ENCODE data around the gene ADCY5.

Gene ADCY5

GRCh38 chr3:123296836-123297626 is 151.9 kb downstream of the ADCY5 start:
- DNase-seq, result no peak

GRCh38 chr3:123296261-123296660 is 152.6 kb downstream of the ADCY5 start:
- DNase-seq, result no peak

- DNase-seq, result no peak
Measured at GRCh38 chr3:123295901-123296250, 153.0 kb downstream of the ADCY5 start.

GRCh38 chr3:123295171-123295900 is 153.6 kb downstream of the ADCY5 start:
- no peak for DNase-seq

GRCh38 chr3:123294296-123294938 is 154.5 kb downstream of the ADCY5 start:
- no peak for DNase-seq

- DNase-seq, result no peak
Measured at GRCh38 chr3:123292321-123293310, 156.3 kb downstream of the ADCY5 start.

GRCh38 chr3:123291404-123291803 is 157.5 kb downstream of the ADCY5 start:
- DNase-seq, result no peak

GRCh38 chr3:123290962-123291361 is 157.9 kb downstream of the ADCY5 start:
- DNase-seq, result no peak

GRCh38 chr3:123290107-123290930 is 158.6 kb downstream of the ADCY5 start:
- DNase-seq, result no peak

- DNase-seq, result no peak
Measured at GRCh38 chr3:123289391-123290106, 159.3 kb downstream of the ADCY5 start.

- DNase-seq, result no peak
Measured at GRCh38 chr3:123287962-123288302, 161.0 kb downstream of the ADCY5 start.

- no peak for DNase-seq
Measured at GRCh38 chr3:123287051-123287961, 161.6 kb downstream of the ADCY5 start.

- no peak for DNase-seq
Measured at GRCh38 chr3:123286308-123287023, 162.4 kb downstream of the ADCY5 start.

GRCh38 chr3:123285931-123286307 is 163.0 kb downstream of the ADCY5 start:
- no peak for DNase-seq

- no peak for DNase-seq
Measured at GRCh38 chr3:123285479-123285878, 163.4 kb downstream of the ADCY5 start.

- DNase-seq, result no peak
Measured at GRCh38 chr3:123285066-123285465, 163.8 kb downstream of the ADCY5 start.

GRCh38 chr3:123284399-123285010 is 164.4 kb downstream of the ADCY5 start:
- no peak for DNase-seq

GRCh38 chr3:123283657-123284398 is 165.1 kb downstream of the ADCY5 start:
- DNase-seq, result no peak
